ENCODE measurements around the gene BLACAT1.
A peak's percentile ranks its signal among the peaks of the same experiment; 100 is the strongest.
"Not testable (repeated sequence)": the region's sequence is repeated elsewhere in the genome, so short reads cannot be mapped to it uniquely, and the experiment has no call there.

The BLACAT1 gene

GRCh38 chr1:205486258-205486657 lies 30.4 kb upstream of the BLACAT1 start:
- peak in 1 of 10 donors; percentile 5 for DNase-seq
- intact Hi-C loops (cut with DNase I): loop anchor here (10.0 kb wide), 1 partner anchor 211 kb away; no protein-coding TSS in a partner anchor

- intact Hi-C loops (cut with DNase I): loop anchor here (1.0 to 10.0 kb wide), 3 partner anchors 88 to 210 kb away; no protein-coding TSS in a partner anchor
These were observed 29.4 kb upstream of the BLACAT1 start for GRCh38 chr1:205484985-205485967.

GRCh38 chr1:205483372-205483771 lies 27.5 kb upstream of the BLACAT1 start:
- intact Hi-C loops (cut with DNase I): loop anchor here (10.0 kb wide), 1 partner anchor 209 kb away; no protein-coding TSS in a partner anchor
- DNase-seq: peak in 2 of 10 donors; percentile 15 to 34

More at GRCh38 chr1:205484985-205485967, 29.4 kb upstream of the BLACAT1 start:
- DNase-seq: peak; percentile 37 to 95 (median 70)

GRCh38 chr1:205482587-205482986 lies 26.7 kb upstream of the BLACAT1 start:
- intact Hi-C loops (cut with DNase I): loop anchor here (10.0 kb wide), 1 partner anchor 208 kb away; no protein-coding TSS in a partner anchor
- peak in 2 of 10 donors; percentile 15 to 46 for DNase-seq

- intact Hi-C loops (cut with DNase I): loop anchor here (10.0 kb wide), 1 partner anchor 207 kb away; no protein-coding TSS in a partner anchor
- peak in 1 of 10 donors; percentile 68 for DNase-seq
These were observed 25.8 kb upstream of the BLACAT1 start for GRCh38 chr1:205481629-205482151.

GRCh38 chr1:205481218-205481617 lies 25.4 kb upstream of the BLACAT1 start:
- intact Hi-C loops (cut with DNase I): loop anchor here (10.0 kb wide), 1 partner anchor 206 kb away; no protein-coding TSS in a partner anchor
- peak in 1 of 10 donors; percentile 18 for DNase-seq

- peak in 1 of 10 donors; percentile 68 for DNase-seq
- intact Hi-C loops (cut with DNase I): loop anchor here (10.0 kb wide), 1 partner anchor 206 kb away; no protein-coding TSS in a partner anchor
These were observed 24.6 kb upstream of the BLACAT1 start for GRCh38 chr1:205480349-205480985.

GRCh38 chr1:205478985-205479384 lies 23.1 kb upstream of the BLACAT1 start:
- intact Hi-C loops (cut with DNase I): not testable (repeated sequence)

GRCh38 chr1:205477759-205478247 lies 22.0 kb upstream of the BLACAT1 start:
- intact Hi-C loops (cut with DNase I): no loop called here
- peak in 1 of 10 donors; percentile 87 for DNase-seq

More at GRCh38 chr1:205478985-205479384, 23.1 kb upstream of the BLACAT1 start:
- peak in 1 of 10 donors; percentile 9 for DNase-seq

- intact Hi-C loops (cut with DNase I): no loop called here
- peak in 1 of 10 donors; percentile 75 for DNase-seq
These were observed 21.4 kb upstream of the BLACAT1 start for GRCh38 chr1:205477121-205477758.

GRCh38 chr1:205476648-205477047 lies 20.8 kb upstream of the BLACAT1 start:
- DNase-seq: peak in 1 of 10 donors; percentile 4
- intact Hi-C loops (cut with DNase I): no loop called here

GRCh38 chr1:205475855-205476254 lies 20.0 kb upstream of the BLACAT1 start:
- intact Hi-C loops (cut with DNase I): no loop called here
- no peak for DNase-seq

- intact Hi-C loops (cut with DNase I): no loop called here
- DNase-seq: peak in 1 of 10 donors; percentile 2
These were observed 18.7 kb upstream of the BLACAT1 start for GRCh38 chr1:205474571-205474970.

GRCh38 chr1:205473966-205474365 lies 18.1 kb upstream of the BLACAT1 start:
- peak in 1 of 10 donors; percentile 52 for DNase-seq
- intact Hi-C loops (cut with DNase I): no loop called here

- intact Hi-C loops (cut with DNase I): no loop called here
- peak in 1 of 10 donors; percentile 1 for DNase-seq
These were observed 17.6 kb upstream of the BLACAT1 start for GRCh38 chr1:205473475-205473874.

GRCh38 chr1:205472737-205473441 lies 17.0 kb upstream of the BLACAT1 start:
- intact Hi-C loops (cut with DNase I): no loop called here

GRCh38 chr1:205470131-205470530 lies 14.3 kb upstream of the BLACAT1 start:
- intact Hi-C loops (cut with DNase I): no loop called here
- no peak for DNase-seq

More at GRCh38 chr1:205472737-205473441, 17.0 kb upstream of the BLACAT1 start:
- DNase-seq: peak in 1 of 10 donors; percentile 50

GRCh38 chr1:205466595-205467220 lies 10.9 kb upstream of the BLACAT1 start:
- peak in 1 of 10 donors; percentile 63 for DNase-seq
- intact Hi-C loops (cut with DNase I): no loop called here
